Activated naive CD8-positive, alpha-beta T cell treated with anti-CD3 and anti-CD28 coated beads, Interleukin-2, amount 10 ng/mL, durations not matched to agents 7 days and 5 days (primary cell): ENCODE results near the gene PLSCR1. TPM values are rescaled to one million over a fixed set of nuclear protein-coding genes. Genes with fewer than 3 reads are reported as not detected.

Source experiments
- ATAC-seq: fragments of 150-1000 bp; cut with Tn5 transposase; one replicate; pipeline ENCODE4 v1.10.0; 2021; ENCODE audit warnings: low read depth, moderate library complexity
- POLR2A ChIA-PET: fragments of 350-600 bp; sonication (Branson Sonifier 250); formaldehyde crosslinking; loops from one replicate; lab custom pipeline; 2021; ENCODE audit warnings: antibody characterized with exemption; lab: Charles Lee
- DNase-seq: peaks from one replicate; pipeline ENCODE4 v3.0.0; 2021
- H3K27ac Mint-ChIP-seq: one replicate; pipeline ENCODE4 v1.8.0; 2022; ENCODE audit warnings: mild to moderate bottlenecking, mixed read lengths
- H3K27me3 Mint-ChIP-seq: one replicate; pipeline ENCODE4 v1.8.0; 2022; ENCODE audit warnings: mild to moderate bottlenecking, moderate library complexity, mixed read lengths
- H3K36me3 Mint-ChIP-seq: one replicate; pipeline ENCODE4 v1.8.0; 2021; ENCODE audit warnings: mild to moderate bottlenecking, mixed read lengths
- H3K4me1 Mint-ChIP-seq: one replicate; pipeline ENCODE4 v1.8.0; 2021; ENCODE audit warnings: mixed read lengths
- H3K4me3 Mint-ChIP-seq: one replicate; pipeline ENCODE4 v1.8.0; 2022; ENCODE audit warnings: mild to moderate bottlenecking, moderate library complexity, mixed read lengths
- H3K9me3 Mint-ChIP-seq: one replicate; pipeline ENCODE4 v1.8.0; 2021; ENCODE audit warnings: mixed read lengths
- total RNA-seq, 2 experiments: library from RNA; stranded (reverse); gene quantifications; one replicate each; pipeline ENCODE4 v1.2.3, GENCODE V29; 2021

The PLSCR1 gene
- total RNA-seq, 2 experiments from 2014 or later = 172 to 177 TPM

DNA sequence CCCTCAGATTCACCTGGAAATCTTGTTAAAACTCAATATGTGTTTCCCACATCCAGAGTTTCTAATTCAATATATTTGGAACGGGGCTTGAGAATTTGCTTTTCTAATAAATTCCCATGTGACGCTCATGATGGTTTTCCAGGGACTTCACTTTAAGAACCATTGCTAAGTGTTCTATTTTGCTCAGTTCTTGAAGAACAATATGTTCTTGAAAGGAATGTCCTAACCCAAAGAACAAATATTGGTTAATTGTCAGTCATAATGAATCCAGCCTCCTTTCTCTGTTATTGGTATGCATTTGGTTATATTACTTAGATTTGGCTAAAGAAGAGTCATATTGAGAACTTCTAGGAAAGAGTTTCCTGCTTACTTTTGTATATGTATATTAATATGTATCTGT, 70.7 kb downstream of the PLSCR1 start:
- Mint-ChIP-seq H3K4me1 (peaks cover 4% of the 10 kb centered on the region), H3K36me3 (no peaks in the 10 kb centered on the region), H3K27me3 (peaks cover 19% of the 10 kb centered on the region), H3K4me3 (no peak overlapping the region), H3K27ac (no peak overlapping the region), H3K9me3 (no peaks in the 10 kb centered on the region)
- no peak for DNase-seq
- no peak for ATAC-seq
- POLR2A ChIA-PET = no interaction called here

- peaks cover 4% of the 10 kb centered on the region for H3K4me1 Mint-ChIP-seq
- no peaks in the 10 kb centered on the region for H3K36me3 Mint-ChIP-seq
- H3K27ac Mint-ChIP-seq = no peak overlapping the region
- H3K27me3 Mint-ChIP-seq = peaks cover 19% of the 10 kb centered on the region
- H3K9me3 Mint-ChIP-seq = no peaks in the 10 kb centered on the region
- DNase-seq (no peak), ATAC-seq (no peak)
- POLR2A ChIA-PET = no interaction called here
- H3K4me3 Mint-ChIP-seq = no peak overlapping the region
These were observed 71.8 kb downstream of the PLSCR1 start for GRCh38 chr3:146472611-146473010.

DNA sequence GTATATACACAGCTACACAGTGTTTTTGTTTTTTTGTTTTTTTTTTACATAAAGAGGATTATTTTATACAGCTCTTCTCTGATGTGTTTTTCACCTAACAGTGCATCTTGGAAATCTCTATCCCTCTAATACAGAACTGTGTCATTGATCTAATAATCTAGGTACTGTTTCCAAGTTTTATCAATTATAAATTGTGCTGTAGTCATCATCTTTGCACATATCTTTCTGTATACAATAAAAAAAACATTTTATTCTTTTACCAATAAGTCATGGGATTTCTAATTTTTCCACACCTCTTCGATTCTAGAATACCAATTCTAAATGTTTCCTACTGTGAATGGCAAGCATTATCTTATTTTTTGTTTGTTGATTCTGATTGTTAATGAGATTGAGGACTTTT, 73.4 kb downstream of the PLSCR1 start:
- no peak overlapping the region for H3K27ac Mint-ChIP-seq
- no peak overlapping the region for H3K4me3 Mint-ChIP-seq
- POLR2A ChIA-PET = no interaction called here

DNA sequence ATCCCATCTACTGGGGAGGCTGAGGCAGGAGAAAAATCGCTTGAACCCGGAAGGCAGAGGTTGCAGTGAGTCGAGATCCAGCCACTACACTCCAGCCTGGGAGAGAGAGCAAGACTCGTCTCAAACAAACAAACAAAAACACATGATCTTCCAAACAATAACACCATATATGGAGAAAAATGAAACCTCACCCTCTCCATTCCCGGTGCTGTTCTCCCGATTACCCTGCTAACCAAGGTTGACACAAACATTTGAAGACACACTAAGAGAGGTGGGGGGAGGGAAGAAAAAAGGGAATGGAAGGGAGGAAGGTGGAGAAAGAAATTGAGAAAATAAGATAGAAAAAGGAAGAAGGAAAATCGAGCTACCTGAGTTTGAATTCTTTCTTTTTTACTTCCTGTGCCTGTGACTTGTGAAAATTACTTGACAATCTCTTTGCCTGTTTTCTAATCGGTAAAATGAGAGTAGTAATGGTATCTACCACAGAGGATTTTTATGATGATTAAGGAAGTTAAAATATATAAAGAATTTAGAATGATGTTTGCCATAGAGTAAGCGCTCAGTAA, 73.9 kb downstream of the PLSCR1 start:
- no peak for DNase-seq
- no peak for ATAC-seq
- Mint-ChIP-seq H3K4me3 (peak overlapping the region; percentile 80), H3K27ac (peak overlapping the region; percentile 56), H3K27me3 (peaks cover 19% of the 10 kb centered on the region), H3K9me3 (no peaks in the 10 kb centered on the region), H3K36me3 (no peaks in the 10 kb centered on the region), H3K4me1 (peaks cover 4% of the 10 kb centered on the region)
- POLR2A ChIA-PET = interaction anchor here (2.2 to 2.3 kb wide), 2 partner anchors 27 to 74 kb away, joined by 12 to 26 read pairs; partner anchors contain the start of gene PLSCR1

More for the DNA sequence above, 73.4 kb downstream of the PLSCR1 start:
- H3K4me1 Mint-ChIP-seq = peaks cover 4% of the 10 kb centered on the region
- no peaks in the 10 kb centered on the region for H3K9me3 Mint-ChIP-seq
- no peaks in the 10 kb centered on the region for H3K36me3 Mint-ChIP-seq
- DNase-seq (no peak), ATAC-seq (no peak)
- H3K27me3 Mint-ChIP-seq = peaks cover 19% of the 10 kb centered on the region

GRCh38 chr3:146469150-146470017, 75.0 kb downstream of the PLSCR1 start, which contains the start of gene PLSCR2:
Gene PLSCR2, minus strand, starts transcription at chr3:146469561. Its CDS starts 9,657 bp downstream, at chr3:146459904.
- H3K36me3 Mint-ChIP-seq = no peaks in the 10 kb centered on the region
- POLR2A ChIA-PET = interaction anchor here (0.6 to 2.3 kb wide), 7 partner anchors 27 to 88 kb away, joined by 3 to 26 read pairs (median 4); partner anchors contain the start of gene PLSCR1
- H3K27me3 Mint-ChIP-seq = peaks cover 12% of the 10 kb centered on the region

DNA sequence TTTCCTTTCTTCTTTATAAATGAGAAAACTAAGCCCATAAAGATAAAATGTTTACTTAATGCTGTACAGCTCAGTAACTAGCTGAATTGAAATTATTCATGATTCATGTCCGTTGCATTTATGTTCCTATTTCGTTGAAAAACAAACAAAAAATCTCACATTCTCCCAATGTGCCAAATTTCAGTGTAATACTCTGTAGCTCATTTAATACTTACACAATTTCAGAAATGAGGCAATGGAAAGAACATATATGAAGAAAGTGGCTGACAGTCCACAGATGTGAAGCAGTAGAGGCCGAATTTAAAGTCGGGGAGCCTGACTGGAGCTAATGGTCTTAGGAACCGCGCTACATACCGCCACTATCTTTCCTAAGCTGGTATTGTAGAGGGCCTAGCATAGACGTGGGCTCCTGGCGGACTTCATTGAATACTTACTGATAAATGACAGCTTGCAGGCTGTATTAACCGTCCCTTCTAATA, 75.7 kb downstream of the PLSCR1 start:
- DNase-seq (no peak), ATAC-seq (no peak)
- peaks cover 7% of the 10 kb centered on the region for H3K27me3 Mint-ChIP-seq
- H3K9me3 Mint-ChIP-seq = no peaks in the 10 kb centered on the region
- H3K4me3 Mint-ChIP-seq = peak overlapping the region; percentile 80
- peak overlapping the region; percentile 76 for H3K27ac Mint-ChIP-seq
- H3K36me3 Mint-ChIP-seq = no peaks in the 10 kb centered on the region
- POLR2A ChIA-PET = interaction anchor here (1.2 to 2.3 kb wide), 5 partner anchors 29 to 78 kb away, joined by 4 to 26 read pairs (median 4); partner anchors contain the start of gene PLSCR1
- peaks cover 4% of the 10 kb centered on the region for H3K4me1 Mint-ChIP-seq

More at GRCh38 chr3:146469150-146470017, 75.0 kb downstream of the PLSCR1 start, which contains the start of gene PLSCR2:
- no peaks in the 10 kb centered on the region for H3K9me3 Mint-ChIP-seq
- DNase-seq = peak; percentile 83
- H3K4me1 Mint-ChIP-seq = peaks cover 4% of the 10 kb centered on the region
- peak; percentile 98 for ATAC-seq
- H3K4me3 Mint-ChIP-seq = peak within 1 kb of the TSS; percentile 80
- peak within 1 kb of the TSS; percentile 76 for H3K27ac Mint-ChIP-seq

GRCh38 chr3:146468234-146468633, 76.2 kb downstream of the PLSCR1 start:
- no peak overlapping the region for H3K4me3 Mint-ChIP-seq
- ATAC-seq = no peak
- peaks cover 4% of the 10 kb centered on the region for H3K4me1 Mint-ChIP-seq
- POLR2A ChIA-PET = interaction anchor here (1.2 to 2.3 kb wide), 3 partner anchors 30 to 76 kb away, joined by 4 to 26 read pairs (median 12); partner anchors contain the start of gene PLSCR1
- H3K9me3 Mint-ChIP-seq = peaks cover 1% of the 10 kb centered on the region
- no peak overlapping the region for H3K27ac Mint-ChIP-seq
- no peaks in the 10 kb centered on the region for H3K36me3 Mint-ChIP-seq
- H3K27me3 Mint-ChIP-seq = peaks cover 3% of the 10 kb centered on the region
- DNase-seq = no peak

DNA sequence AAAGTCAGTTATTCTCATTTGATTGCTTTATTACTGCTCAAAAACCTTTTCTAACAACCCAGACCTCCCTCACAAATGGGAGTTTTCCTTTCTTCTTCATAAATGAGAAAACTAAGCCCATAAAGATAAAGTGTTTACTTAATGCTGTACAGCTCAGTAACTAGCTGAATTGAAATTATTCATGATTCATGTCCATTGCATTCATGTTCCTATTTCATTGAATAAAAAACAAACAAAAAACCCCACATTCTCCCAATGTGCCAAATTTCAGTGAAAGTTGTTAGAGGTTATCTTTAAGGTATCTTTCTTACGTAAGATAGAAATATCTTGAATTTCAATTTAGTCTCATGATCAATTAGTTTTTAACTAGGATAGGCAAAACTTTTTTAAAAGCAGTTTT, 77.8 kb downstream of the PLSCR1 start:
- ATAC-seq (no peak), DNase-seq (no peak)
- Mint-ChIP-seq H3K27me3 (no peaks in the 10 kb centered on the region), H3K9me3 (peaks cover 1% of the 10 kb centered on the region), H3K4me1 (peaks cover 4% of the 10 kb centered on the region), H3K27ac (no peak overlapping the region), H3K4me3 (no peak overlapping the region), H3K36me3 (no peaks in the 10 kb centered on the region)
- POLR2A ChIA-PET = no interaction called here

GRCh38 chr3:146465693-146466465, 78.5 kb downstream of the PLSCR1 start:
- Mint-ChIP-seq H3K4me3 (no peak overlapping the region), H3K9me3 (peaks cover 1% of the 10 kb centered on the region), H3K27ac (no peak overlapping the region), H3K27me3 (no peaks in the 10 kb centered on the region), H3K4me1 (peaks cover 4% of the 10 kb centered on the region), H3K36me3 (no peaks in the 10 kb centered on the region)
- DNase-seq (no peak), ATAC-seq (no peak)
- POLR2A ChIA-PET = no interaction called here

Other genes starting within 250 kb of the PLSCR1 start
- not detected for gene PLSCR2, start 75.0 kb downstream of the PLSCR1 start, total RNA-seq
- gene PLSCR5, start 60.7 kb upstream of the PLSCR1 start, total RNA-seq = not detected